GM18526 (cell line): Measurements from ENCODE around the gene YWHAE.

Experiments
- POLR2A ChIP-seq: IDR thresholded peaks from 3 replicates; pipeline ENCODE4 v1.6.1; 2011; ENCODE audit not compliant: insufficient read length; ENCODE audit errors: extremely low read depth

Gene YWHAE

GRCh38 chr17:1313270-1314005, 86.6 kb downstream of the YWHAE start:
- TF ChIP-seq POLR2A, result no peak

GRCh38 chr17:1312261-1312870, 87.7 kb downstream of the YWHAE start:
- no peak for TF ChIP-seq POLR2A

GRCh38 chr17:1304962-1305563, 95.0 kb downstream of the YWHAE start:
- TF ChIP-seq POLR2A, result no peak

- TF ChIP-seq POLR2A, result no peak
Observed at GRCh38 chr17:1304522-1304921, 95.5 kb downstream of the YWHAE start.

GRCh38 chr17:1302761-1303160, 97.3 kb downstream of the YWHAE start:
- TF ChIP-seq POLR2A, result no peak

GRCh38 chr17:1301546-1301945, 98.5 kb downstream of the YWHAE start:
- no peak for TF ChIP-seq POLR2A

- no peak for TF ChIP-seq POLR2A
Observed at GRCh38 chr17:1300371-1300905, 99.6 kb downstream of the YWHAE start.

GRCh38 chr17:1299552-1300370, 100.3 kb downstream of the YWHAE start:
- TF ChIP-seq POLR2A, result no peak

GRCh38 chr17:1298606-1299005, 101.4 kb downstream of the YWHAE start:
- TF ChIP-seq POLR2A, result no peak
